NB4 (cell line): ENCODE data around the gene EMX2.

Experiments
- DNase-seq: peaks from one replicate; pipeline ENCODE4 v3.0.0; 2010; ENCODE audit warnings: low read depth
- H3K4me3 ChIP-seq: one replicate; pipeline ENCODE4 v1.5.1; 2011; ENCODE audit warnings: mild to moderate bottlenecking, low read depth, low read length, moderate library complexity
- MYC ChIP-seq: IDR thresholded peaks from 2 replicates; pipeline ENCODE4 v1.6.1; 2011; ENCODE audit warnings: low read depth, low read length
- POLR2A ChIP-seq: IDR thresholded peaks from 2 replicates; pipeline ENCODE4 v1.6.1; 2011; ENCODE audit warnings: mild to moderate bottlenecking; ENCODE audit not compliant: insufficient read length; ENCODE audit errors: extremely low read depth
- TF ChIP-seq, protein P1 (sequence below): IDR thresholded peaks from 2 replicates; pipeline ENCODE4 v1.6.1; 2011; ENCODE audit warnings: low read depth, low read length
- TF ChIP-seq, protein P2 (sequence below): IDR thresholded peaks from one replicate; pipeline ENCODE4 v1.5.1; 2012; ENCODE audit warnings: low read depth, low read length

EMX2 gene

DNA sequence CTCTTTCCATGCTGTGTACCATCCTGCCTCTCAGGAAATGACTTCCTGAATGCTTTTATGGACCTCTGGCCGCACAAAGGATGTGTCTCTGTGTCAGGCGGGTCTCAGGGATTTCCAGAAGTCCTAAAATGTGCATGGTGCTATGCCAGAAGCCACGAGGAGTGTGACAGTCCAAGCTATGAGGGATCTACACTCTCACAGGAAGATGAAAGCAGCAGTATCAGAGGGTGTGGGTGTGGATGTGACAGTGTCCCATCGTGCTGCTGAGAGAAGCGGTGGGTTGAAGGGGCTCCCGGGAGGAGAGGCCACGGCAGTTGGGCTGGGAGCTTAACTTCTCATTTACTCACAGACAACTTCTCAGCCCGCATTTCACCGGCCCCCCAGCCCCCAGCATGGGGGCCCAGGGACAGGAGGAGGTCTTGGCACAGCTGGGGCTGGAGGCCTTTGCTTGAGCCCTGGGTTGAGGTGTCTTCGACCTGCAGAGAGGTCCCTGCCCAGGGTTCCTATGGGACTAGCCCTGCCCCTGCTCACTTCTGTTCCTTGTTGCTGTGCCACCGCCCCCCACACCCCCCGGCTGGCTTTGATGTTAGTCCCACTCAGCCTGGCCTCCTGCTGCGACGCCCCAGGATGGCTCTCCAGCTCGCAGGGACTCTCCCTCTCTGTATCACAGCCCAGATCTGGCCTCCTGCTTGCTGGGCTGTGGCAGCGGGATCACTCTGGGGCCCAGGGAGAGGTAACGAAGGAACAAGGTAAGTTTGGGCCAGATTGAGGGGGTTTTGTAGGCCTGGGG, 30.8 kb upstream of the EMX2 start:
- H3K4me3 ChIP-seq = no peak overlapping the region
- DNase-seq = no peak
- TF ChIP-seq, protein P1, sequence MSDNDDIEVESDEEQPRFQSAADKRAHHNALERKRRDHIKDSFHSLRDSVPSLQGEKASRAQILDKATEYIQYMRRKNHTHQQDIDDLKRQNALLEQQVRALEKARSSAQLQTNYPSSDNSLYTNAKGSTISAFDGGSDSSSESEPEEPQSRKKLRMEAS = no peak
- TF ChIP-seq POLR2A = no peak
- TF ChIP-seq, protein P2, sequence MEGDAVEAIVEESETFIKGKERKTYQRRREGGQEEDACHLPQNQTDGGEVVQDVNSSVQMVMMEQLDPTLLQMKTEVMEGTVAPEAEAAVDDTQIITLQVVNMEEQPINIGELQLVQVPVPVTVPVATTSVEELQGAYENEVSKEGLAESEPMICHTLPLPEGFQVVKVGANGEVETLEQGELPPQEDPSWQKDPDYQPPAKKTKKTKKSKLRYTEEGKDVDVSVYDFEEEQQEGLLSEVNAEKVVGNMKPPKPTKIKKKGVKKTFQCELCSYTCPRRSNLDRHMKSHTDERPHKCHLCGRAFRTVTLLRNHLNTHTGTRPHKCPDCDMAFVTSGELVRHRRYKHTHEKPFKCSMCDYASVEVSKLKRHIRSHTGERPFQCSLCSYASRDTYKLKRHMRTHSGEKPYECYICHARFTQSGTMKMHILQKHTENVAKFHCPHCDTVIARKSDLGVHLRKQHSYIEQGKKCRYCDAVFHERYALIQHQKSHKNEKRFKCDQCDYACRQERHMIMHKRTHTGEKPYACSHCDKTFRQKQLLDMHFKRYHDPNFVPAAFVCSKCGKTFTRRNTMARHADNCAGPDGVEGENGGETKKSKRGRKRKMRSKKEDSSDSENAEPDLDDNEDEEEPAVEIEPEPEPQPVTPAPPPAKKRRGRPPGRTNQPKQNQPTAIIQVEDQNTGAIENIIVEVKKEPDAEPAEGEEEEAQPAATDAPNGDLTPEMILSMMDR = no peak
- no peak for TF ChIP-seq MYC

DNA sequence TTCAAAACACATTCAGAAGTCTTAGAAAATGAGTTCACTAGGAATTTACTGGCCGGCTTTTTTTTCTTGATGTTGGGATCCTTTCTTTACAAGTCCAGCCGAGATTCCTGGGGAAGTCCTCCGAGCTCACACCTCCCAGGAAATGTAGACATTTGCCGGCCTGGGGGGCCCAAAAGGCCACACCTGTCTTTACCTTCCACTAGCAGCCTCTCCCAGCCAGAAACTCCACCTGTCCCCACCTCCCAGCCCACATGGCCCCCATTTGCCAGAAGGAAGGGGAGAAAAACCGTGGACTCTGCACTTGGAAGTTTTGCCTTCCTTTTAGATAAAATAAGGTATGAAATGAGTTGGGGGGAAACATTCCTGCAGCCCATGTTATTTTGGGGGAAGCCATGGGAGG, 27.6 kb upstream of the EMX2 start:
- H3K4me3 ChIP-seq = no peak overlapping the region
- DNase-seq = no peak
- TF ChIP-seq, protein P2 = no peak
- TF ChIP-seq MYC = no peak
- no peak for TF ChIP-seq POLR2A
- TF ChIP-seq, protein P1 = no peak

DNA sequence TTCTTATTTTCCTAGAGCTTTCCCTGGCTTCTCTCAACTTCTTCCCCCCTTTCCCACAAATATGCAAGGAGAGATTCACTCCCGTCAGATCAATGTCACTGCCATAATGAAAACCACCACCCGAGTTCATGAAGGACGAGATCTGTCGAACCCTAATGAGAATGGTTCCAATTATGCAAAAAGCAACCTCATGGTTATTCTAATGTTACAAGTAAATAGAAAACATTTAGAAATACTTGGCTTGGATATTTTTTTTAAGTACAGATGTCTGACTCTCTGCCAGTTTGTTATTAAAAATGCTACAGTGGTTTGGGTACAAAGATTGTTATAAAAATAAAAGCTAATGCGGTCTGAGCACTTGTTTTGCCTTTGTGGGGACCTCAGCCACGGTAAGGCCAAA, 25.9 kb upstream of the EMX2 start:
- no peak overlapping the region for H3K4me3 ChIP-seq
- TF ChIP-seq, protein P2 = no peak
- TF ChIP-seq MYC (no peak), POLR2A (no peak)
- TF ChIP-seq, protein P1 = no peak
- DNase-seq = no peak

DNA sequence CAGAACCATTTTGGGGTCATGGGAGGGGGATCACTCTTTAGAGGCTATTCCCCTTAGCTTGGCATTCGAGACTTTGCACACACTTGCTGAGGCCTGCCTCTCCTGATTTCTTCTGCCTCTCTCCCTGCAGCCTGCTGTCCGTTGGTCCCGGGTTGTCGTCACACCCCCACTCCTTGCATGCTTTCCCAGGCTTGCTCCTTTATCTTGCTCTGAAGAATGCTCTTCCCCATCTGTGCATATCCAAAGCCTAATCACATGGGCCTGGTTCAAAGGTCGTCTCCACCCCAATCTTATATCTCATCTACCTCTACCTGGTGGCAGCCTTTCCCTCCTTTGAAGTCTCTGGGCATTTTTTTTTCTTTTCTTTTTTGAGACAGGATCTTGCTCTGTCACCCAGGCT, 24.3 kb upstream of the EMX2 start:
- no peak overlapping the region for H3K4me3 ChIP-seq
- no peak for DNase-seq
- TF ChIP-seq, protein P1 = no peak
- TF ChIP-seq POLR2A (no peak), MYC (no peak)
- TF ChIP-seq, protein P2 = no peak

DNA sequence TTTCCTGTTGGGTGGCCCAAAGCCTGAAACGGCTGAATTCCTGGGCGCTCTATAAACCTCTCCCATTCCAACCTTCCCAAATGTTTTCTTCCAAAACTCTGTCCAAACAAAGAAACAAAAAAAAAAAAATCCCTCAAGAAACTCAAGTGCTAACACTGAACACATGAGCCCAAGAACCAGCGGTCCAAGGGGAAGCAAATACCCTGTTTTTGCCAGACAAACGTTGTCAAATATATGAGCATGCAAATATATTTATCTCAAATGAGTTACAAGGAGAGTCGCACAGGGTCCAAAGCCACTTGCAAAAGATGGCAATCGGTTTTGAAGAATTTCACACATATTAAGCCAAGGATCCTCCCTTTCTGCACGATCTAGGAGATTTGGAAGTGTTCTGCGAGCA, 23.3 kb upstream of the EMX2 start:
- DNase-seq = no peak
- TF ChIP-seq, protein P2 = no peak
- TF ChIP-seq, protein P1 = no peak
- no peak for TF ChIP-seq MYC
- no peak for TF ChIP-seq POLR2A
- no peak overlapping the region for H3K4me3 ChIP-seq
